Activated gamma-delta T cell treated with anti-CD3 and anti-CD28 coated beads, Interleukin-2, amount 50 U/mL, for 16 hours (primary cell): ENCODE measurements around the gene MLLT1.

Experiments
- DNase-seq: peaks from one replicate; pipeline ENCODE4 v3.0.0-alpha.2; 2020; ENCODE audit warnings: low read depth

Gene MLLT1

GRCh38 chr19:6258812-6259311, 20.9 kb downstream of the MLLT1 start:
- DNase-seq: no peak

GRCh38 chr19:6253954-6254733, 25.6 kb downstream of the MLLT1 start:
- DNase-seq: no peak

- DNase-seq: no peak
Observed at GRCh38 chr19:6252066-6252465, 27.7 kb downstream of the MLLT1 start.

GRCh38 chr19:6250909-6251308, 28.9 kb downstream of the MLLT1 start:
- no peak for DNase-seq

- DNase-seq: no peak
Observed at GRCh38 chr19:6250024-6250615, 29.7 kb downstream of the MLLT1 start.

- no peak for DNase-seq
Observed at GRCh38 chr19:6249296-6249695, 30.5 kb downstream of the MLLT1 start.

GRCh38 chr19:6248844-6249243, 30.9 kb downstream of the MLLT1 start:
- no peak for DNase-seq

- no peak for DNase-seq
Observed at GRCh38 chr19:6248341-6248740, 31.4 kb downstream of the MLLT1 start.

GRCh38 chr19:6247007-6247288, 32.8 kb downstream of the MLLT1 start:
- DNase-seq: no peak

GRCh38 chr19:6246174-6247006, 33.4 kb downstream of the MLLT1 start:
- DNase-seq: no peak

- DNase-seq: no peak
Observed at GRCh38 chr19:6242677-6243076, 37.1 kb downstream of the MLLT1 start.

GRCh38 chr19:6241680-6242377, 37.9 kb downstream of the MLLT1 start:
- DNase-seq: no peak

- no peak for DNase-seq
Observed at GRCh38 chr19:6241056-6241455, 38.7 kb downstream of the MLLT1 start.

GRCh38 chr19:6239871-6240676, 39.7 kb downstream of the MLLT1 start:
- DNase-seq: no peak

- DNase-seq: no peak
Observed at GRCh38 chr19:6239401-6239844, 40.4 kb downstream of the MLLT1 start.

- DNase-seq: no peak
Observed at GRCh38 chr19:6238643-6239281, 41.0 kb downstream of the MLLT1 start.

GRCh38 chr19:6238256-6238642, 41.5 kb downstream of the MLLT1 start:
- DNase-seq: no peak

- DNase-seq: no peak
Observed at GRCh38 chr19:6236310-6237291, 43.2 kb downstream of the MLLT1 start.

- DNase-seq: no peak
Observed at GRCh38 chr19:6235031-6235951, 44.5 kb downstream of the MLLT1 start.
